ENCODE data around the gene PIK3C2G. TPM values are rescaled to one million over a fixed set of nuclear protein-coding genes. Genes with fewer than 3 reads are reported as not detected.
"Not testable (repeated sequence)": the region's sequence is repeated elsewhere in the genome, so short reads cannot be mapped to it uniquely, and the experiment has no call there.

Gene PIK3C2G
- total RNA-seq, 3 donors from 2014 or later, result 0.23 to 0.43 (median 0.32) TPM

DNA sequence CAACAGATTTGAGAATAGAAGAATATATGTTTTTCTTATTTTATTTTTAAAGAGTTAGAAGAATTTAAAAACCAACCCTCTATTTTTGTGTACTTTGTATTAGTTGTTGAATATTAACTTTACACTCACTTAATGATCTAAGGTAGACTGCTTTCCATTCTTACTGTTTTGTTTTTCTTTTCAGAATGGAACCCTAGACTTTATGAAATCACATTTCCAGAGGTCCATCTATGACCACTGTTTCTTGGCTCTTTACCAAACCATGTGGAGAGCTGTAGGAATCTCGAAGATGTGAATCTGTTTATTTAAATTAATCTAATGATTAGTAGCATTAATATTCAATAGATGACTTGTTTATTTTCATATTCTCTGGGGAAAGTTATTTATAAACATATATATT lies 7.2 kb upstream of the PIK3C2G start:
- no peak for DNase-seq
- TF ChIP-seq CTCF (IDR thresholded peaks at IDR 0.05), result no peak
- H3K4me3 ChIP-seq, result no peak overlapping the region
- intact Hi-C loops (cut with DNase I, micrococcal nuclease), result no loop called here
- no peak for ATAC-seq
- H3K9me3 ChIP-seq, result no peaks in the 10 kb centered on the region
- no peaks in the 10 kb centered on the region for H3K36me3 ChIP-seq (ENCODE audit: low read depth)
- no peaks in the 10 kb centered on the region for H3K4me1 ChIP-seq (ENCODE audit: low read depth)

DNA sequence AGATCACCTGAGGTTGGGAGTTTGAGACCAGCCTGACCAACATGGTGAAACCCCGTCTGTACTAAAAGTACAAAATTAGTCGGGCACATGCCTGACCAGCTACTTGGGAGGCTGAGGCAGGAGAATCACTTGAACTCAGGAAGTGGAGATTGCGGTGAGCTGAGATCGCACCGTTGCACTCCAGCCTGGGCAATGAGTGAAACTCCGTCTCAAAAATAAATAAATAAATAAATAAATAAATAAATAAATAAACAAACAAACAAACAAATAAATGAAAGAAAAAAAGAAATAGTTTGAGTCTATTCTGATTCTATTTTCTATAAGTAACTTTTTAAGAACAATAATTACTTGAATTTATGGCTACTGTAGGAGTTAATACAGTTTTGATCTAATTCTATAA lies 6.3 kb upstream of the PIK3C2G start:
- ATAC-seq; DNase-seq; H3K36me3 ChIP-seq (ENCODE audit: low read depth); intact Hi-C loops (cut with DNase I, micrococcal nuclease); H3K4me1 ChIP-seq (ENCODE audit: low read depth); H3K4me3 ChIP-seq; H3K9me3 ChIP-seq: not testable (repeated sequence)

DNA sequence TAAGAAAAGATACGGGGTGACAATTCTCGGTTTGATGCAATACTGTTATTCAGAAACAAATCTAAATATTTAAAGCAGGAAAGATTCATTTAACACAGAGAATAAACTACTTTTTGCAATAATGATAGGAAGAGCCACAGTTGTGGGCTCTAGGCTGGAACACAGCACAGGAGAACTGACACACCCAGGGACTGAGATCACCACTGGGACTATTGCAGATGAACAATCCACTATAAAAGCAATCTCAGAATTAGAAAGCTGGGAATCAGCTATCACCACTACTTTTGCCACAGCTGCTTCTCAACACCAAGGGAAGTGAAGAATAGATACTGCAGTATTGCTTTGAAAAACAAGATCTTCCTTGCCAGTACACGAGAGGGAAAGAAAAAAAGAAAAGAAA lies 4.1 kb upstream of the PIK3C2G start:
- Histone ChIP-seq H3K4me3 (no peak overlapping the region), H3K9me3 (no peaks in the 10 kb centered on the region), H3K4me1 (ENCODE audit: low read depth) (no peaks in the 10 kb centered on the region), H3K36me3 (ENCODE audit: low read depth) (no peaks in the 10 kb centered on the region)
- ATAC-seq, result no peak
- DNase-seq, result no peak
- TF ChIP-seq CTCF (IDR thresholded peaks at IDR 0.05), result no peak
- intact Hi-C loops (cut with DNase I, micrococcal nuclease), result no loop called here

- Histone ChIP-seq H3K4me3 (no peak overlapping the region), H3K36me3 (ENCODE audit: low read depth) (no peaks in the 10 kb centered on the region), H3K4me1 (ENCODE audit: low read depth) (no peaks in the 10 kb centered on the region), H3K9me3 (no peaks in the 10 kb centered on the region)
- no peak for DNase-seq
- intact Hi-C loops (cut with DNase I, micrococcal nuclease), result no loop called here
- ATAC-seq, result no peak
- TF ChIP-seq CTCF (IDR thresholded peaks at IDR 0.05), result no peak
Measured at GRCh38 chr12:18258929-18259328, 2.4 kb upstream of the PIK3C2G start.

DNA sequence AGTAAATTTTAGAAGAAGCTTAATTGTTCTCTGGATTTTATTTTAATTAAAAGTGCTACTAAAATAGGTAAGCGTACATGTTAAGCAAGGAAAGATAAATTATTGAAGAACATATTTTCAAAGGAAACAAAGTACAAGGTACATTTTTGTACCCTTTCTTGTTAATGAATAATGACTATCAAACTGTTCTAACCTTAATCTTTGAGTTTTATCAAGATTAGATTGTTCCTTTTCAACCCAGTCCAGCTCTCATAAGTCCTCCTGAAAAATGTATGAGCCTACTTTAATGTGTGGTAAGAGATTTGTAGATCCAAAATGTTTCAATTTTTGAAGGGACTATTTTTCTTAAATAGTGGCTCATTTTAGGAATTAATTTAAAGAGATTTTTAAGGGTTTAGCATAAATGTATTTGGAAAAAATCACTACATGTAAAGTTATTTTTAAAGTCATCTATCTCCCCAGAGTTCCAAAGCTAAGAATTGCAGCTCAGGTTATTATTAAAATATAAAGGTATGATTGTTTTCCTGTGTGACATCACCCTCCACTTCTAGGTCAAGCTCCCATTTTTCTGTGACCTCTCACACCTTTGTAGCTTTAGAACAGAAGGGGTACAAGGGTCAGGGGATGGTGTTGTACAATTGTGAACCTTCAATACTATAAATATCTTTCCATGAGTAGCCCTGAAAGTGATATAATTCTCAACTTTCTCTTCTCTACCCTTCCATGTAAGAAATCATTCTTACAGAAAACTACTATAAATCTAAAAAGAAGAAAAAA lies 1.2 kb upstream of the PIK3C2G start:
- ATAC-seq (no peak), DNase-seq (no peak)
- no peaks in the 10 kb centered on the region for H3K36me3 ChIP-seq (ENCODE audit: low read depth)
- H3K9me3 ChIP-seq, result no peaks in the 10 kb centered on the region
- H3K4me3 ChIP-seq, result no peak overlapping the region
- intact Hi-C loops (cut with DNase I, micrococcal nuclease), result no loop called here
- H3K4me1 ChIP-seq (ENCODE audit: low read depth), result no peaks in the 10 kb centered on the region
- no peak for TF ChIP-seq CTCF (IDR thresholded peaks at IDR 0.05)

DNA sequence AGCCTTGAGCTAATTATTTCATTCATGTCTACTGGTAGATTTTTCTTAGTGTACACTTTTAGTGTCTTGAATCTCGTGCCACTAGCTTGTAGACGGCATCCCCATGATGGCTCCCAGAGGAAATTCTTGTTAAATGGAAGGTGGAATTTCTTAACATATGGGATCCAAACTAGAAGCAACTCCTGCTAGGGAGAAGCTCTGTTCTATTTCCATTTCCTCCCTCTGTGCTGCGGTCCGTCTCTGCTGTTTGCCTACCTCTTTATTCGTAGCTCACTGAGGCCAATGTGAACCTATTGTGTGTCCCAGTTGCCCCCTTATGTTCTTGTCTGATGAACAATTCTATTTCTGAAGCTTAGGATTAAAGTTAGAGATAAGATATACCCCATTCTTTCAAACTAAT lies 588 bp downstream of the PIK3C2G start:
- TF ChIP-seq CTCF (IDR thresholded peaks at IDR 0.05), result no peak
- H3K4me3 ChIP-seq, result no peak overlapping the region
- intact Hi-C loops (cut with DNase I, micrococcal nuclease), result no loop called here

More for the DNA sequence above, 588 bp downstream of the PIK3C2G start:
- Histone ChIP-seq H3K36me3 (ENCODE audit: low read depth) (no peaks in the 10 kb centered on the region), H3K9me3 (no peaks in the 10 kb centered on the region), H3K4me1 (ENCODE audit: low read depth) (no peaks in the 10 kb centered on the region)
- ATAC-seq (no peak), DNase-seq (no peak)

Data from mucosa of descending colon (tissue), 3 donors.